HEK293 (cell line): ENCODE results near the gene WAC.

Experiments
- WT1 ChIP-seq: fragments of 450-650 bp; formaldehyde crosslinking; IDR thresholded peaks from 2 replicates; pipeline ENCODE4 v1.5.1; 2016; ENCODE audit warnings: missing biosample characterization, missing genetic modification characterization
- TF ChIP-seq, protein P1 (sequence below): fragments of 450-650 bp; formaldehyde crosslinking; IDR thresholded peaks from 2 replicates; pipeline ENCODE4 v1.5.1; 2016; ENCODE audit warnings: missing biosample characterization, missing genetic modification characterization

DNA sequence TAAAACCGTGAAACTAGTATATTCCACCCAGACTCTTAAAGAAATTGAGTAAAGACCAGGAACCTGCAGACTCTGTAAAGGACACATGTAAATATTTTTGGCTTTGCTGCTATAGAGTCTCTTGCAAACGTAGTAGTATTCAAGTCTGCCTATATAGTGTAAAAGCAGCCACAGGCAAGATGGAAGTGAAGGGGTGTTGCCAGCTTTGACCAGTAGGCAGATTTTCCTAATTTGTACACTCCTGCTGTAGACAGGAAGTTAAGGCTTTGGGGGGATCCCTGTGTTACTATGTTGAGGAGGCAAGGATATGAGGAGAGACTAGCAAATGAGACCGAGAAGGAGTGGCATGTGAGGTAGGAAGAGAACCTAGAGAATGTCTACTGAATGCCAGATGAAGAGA is 27.7 kb downstream of the WAC start:
- TF ChIP-seq, protein P1, sequence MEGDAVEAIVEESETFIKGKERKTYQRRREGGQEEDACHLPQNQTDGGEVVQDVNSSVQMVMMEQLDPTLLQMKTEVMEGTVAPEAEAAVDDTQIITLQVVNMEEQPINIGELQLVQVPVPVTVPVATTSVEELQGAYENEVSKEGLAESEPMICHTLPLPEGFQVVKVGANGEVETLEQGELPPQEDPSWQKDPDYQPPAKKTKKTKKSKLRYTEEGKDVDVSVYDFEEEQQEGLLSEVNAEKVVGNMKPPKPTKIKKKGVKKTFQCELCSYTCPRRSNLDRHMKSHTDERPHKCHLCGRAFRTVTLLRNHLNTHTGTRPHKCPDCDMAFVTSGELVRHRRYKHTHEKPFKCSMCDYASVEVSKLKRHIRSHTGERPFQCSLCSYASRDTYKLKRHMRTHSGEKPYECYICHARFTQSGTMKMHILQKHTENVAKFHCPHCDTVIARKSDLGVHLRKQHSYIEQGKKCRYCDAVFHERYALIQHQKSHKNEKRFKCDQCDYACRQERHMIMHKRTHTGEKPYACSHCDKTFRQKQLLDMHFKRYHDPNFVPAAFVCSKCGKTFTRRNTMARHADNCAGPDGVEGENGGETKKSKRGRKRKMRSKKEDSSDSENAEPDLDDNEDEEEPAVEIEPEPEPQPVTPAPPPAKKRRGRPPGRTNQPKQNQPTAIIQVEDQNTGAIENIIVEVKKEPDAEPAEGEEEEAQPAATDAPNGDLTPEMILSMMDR (tag by site-specific recombination): no peak
- TF ChIP-seq WT1 (tag by site-specific recombination): no peak
